Measurements from ENCODE around the gene CIZ1. TPM values are rescaled to one million over a fixed set of nuclear protein-coding genes. Genes with fewer than 3 reads are reported as not detected.
"Not testable (repeated sequence)": the region's sequence is repeated elsewhere in the genome, so short reads cannot be mapped to it uniquely, and the experiment has no call there.

CIZ1 gene, protein sequence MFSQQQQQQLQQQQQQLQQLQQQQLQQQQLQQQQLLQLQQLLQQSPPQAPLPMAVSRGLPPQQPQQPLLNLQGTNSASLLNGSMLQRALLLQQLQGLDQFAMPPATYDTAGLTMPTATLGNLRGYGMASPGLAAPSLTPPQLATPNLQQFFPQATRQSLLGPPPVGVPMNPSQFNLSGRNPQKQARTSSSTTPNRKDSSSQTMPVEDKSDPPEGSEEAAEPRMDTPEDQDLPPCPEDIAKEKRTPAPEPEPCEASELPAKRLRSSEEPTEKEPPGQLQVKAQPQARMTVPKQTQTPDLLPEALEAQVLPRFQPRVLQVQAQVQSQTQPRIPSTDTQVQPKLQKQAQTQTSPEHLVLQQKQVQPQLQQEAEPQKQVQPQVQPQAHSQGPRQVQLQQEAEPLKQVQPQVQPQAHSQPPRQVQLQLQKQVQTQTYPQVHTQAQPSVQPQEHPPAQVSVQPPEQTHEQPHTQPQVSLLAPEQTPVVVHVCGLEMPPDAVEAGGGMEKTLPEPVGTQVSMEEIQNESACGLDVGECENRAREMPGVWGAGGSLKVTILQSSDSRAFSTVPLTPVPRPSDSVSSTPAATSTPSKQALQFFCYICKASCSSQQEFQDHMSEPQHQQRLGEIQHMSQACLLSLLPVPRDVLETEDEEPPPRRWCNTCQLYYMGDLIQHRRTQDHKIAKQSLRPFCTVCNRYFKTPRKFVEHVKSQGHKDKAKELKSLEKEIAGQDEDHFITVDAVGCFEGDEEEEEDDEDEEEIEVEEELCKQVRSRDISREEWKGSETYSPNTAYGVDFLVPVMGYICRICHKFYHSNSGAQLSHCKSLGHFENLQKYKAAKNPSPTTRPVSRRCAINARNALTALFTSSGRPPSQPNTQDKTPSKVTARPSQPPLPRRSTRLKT
- 130 to 147 TPM (median 140 TPM) in 3 replicates for total RNA-seq
- long read RNA-seq, transcript CIZ1-204 (17 exons, 2,984 nt): major isoform, 88 of 231 reads
- long read RNA-seq, partial matches to known transcripts: 33 of 231 reads
- long read RNA-seq, other reads (novel, unspliced or antisense): 106 of 231 reads

DNA sequence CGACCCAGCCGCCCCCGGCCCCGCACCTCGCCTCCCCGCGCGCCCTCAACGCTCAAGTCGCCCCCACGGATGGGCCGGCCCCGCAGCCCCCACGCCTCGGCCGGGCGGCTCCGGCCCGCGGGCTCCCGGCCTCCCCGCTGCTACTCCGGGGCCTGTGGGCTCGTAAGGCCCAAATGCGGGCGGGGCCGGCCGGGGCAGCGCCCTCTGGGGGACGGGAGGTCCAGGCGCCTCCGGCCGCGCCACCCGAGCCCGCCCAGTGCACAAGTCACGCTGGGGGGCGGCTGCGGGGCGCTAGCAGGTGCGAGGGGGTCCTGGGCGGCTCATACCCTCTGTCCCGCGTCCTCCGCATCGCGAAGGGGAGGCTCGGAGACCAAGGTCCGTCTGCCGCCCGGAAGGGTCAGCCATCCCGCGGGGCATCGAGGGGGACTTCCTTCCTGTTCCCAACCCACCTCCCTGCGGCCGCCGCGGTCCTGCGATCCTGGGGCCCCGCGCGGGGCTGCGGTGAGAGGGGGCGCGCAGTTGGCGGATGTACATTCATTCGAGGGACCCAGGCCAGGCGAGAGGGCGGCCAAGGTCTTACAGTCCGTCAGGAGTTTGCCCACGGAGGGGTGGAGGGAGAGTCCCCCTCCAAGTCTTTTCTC lies at the start of gene CIZ1:
Gene CIZ1, minus strand, starts transcription at position 167 of the 641 bp plus-strand sequence. CDS start 715 bp downstream, outside the sequence.
- no peaks in the 10 kb centered on the region for H3K9me3 Mint-ChIP-seq (ENCODE audit: low read depth)
- H3K4me1 Mint-ChIP-seq (ENCODE audit: low read depth): peaks cover 29% of the 10 kb centered on the region
- H3K27me3 Mint-ChIP-seq (ENCODE audit: low read depth): no peaks in the 10 kb centered on the region
- peak within 1 kb of the TSS; percentile 93 for H3K27ac Mint-ChIP-seq (ENCODE audit: unreplicated experiment)
- H3K4me3 Mint-ChIP-seq (ENCODE audit: unreplicated experiment): peak within 1 kb of the TSS; percentile 100
- DNase-seq (ENCODE audit: low spot score): no peak
- peaks cover 11% of the 10 kb centered on the region for H3K36me3 Mint-ChIP-seq (ENCODE audit: low read depth)
- TF ChIP-seq, protein P1, sequence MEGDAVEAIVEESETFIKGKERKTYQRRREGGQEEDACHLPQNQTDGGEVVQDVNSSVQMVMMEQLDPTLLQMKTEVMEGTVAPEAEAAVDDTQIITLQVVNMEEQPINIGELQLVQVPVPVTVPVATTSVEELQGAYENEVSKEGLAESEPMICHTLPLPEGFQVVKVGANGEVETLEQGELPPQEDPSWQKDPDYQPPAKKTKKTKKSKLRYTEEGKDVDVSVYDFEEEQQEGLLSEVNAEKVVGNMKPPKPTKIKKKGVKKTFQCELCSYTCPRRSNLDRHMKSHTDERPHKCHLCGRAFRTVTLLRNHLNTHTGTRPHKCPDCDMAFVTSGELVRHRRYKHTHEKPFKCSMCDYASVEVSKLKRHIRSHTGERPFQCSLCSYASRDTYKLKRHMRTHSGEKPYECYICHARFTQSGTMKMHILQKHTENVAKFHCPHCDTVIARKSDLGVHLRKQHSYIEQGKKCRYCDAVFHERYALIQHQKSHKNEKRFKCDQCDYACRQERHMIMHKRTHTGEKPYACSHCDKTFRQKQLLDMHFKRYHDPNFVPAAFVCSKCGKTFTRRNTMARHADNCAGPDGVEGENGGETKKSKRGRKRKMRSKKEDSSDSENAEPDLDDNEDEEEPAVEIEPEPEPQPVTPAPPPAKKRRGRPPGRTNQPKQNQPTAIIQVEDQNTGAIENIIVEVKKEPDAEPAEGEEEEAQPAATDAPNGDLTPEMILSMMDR (IDR thresholded peaks at IDR 0.05): peak; percentile 95

DNA sequence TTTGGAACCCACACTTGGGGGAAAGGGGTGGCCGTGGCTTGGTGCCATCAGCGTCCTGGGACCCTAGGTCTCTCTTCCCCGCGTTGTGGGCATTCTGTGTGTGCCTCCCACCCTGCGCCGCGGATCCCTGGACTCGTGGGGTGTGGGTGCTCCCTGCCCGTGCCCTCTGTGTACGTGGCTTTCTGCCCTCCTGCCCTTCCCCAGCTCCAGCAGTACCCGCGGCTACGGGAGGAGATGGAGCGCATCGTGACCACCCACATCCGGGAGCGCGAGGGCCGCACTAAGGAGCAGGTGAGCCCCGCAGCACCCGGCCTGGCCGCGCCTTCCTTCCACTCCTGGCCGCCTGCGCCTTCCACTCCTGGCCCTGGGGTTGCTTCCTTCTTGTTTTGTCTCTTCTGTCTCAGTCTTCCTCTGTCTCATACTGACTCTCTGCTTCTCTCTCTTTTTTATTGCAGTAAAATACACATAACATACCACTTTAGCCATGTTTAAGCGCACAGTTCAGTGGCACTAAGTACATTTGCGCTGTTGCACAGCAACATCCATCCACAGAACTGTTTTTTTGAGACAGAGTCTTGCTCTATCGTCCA lies 42.5 kb upstream of the CIZ1 start:
- TF ChIP-seq, protein P1 (IDR thresholded peaks at IDR 0.05): no peak
- Mint-ChIP-seq H3K9me3 (ENCODE audit: low read depth) (no peaks in the 10 kb centered on the region), H3K4me1 (ENCODE audit: low read depth) (no peaks in the 10 kb centered on the region), H3K36me3 (ENCODE audit: low read depth) (peaks cover 8% of the 10 kb centered on the region), H3K27ac (ENCODE audit: unreplicated experiment) (no peak overlapping the region), H3K27me3 (ENCODE audit: low read depth) (no peaks in the 10 kb centered on the region), H3K4me3 (ENCODE audit: unreplicated experiment) (no peak overlapping the region)
- DNase-seq (ENCODE audit: low spot score): no peak

DNA sequence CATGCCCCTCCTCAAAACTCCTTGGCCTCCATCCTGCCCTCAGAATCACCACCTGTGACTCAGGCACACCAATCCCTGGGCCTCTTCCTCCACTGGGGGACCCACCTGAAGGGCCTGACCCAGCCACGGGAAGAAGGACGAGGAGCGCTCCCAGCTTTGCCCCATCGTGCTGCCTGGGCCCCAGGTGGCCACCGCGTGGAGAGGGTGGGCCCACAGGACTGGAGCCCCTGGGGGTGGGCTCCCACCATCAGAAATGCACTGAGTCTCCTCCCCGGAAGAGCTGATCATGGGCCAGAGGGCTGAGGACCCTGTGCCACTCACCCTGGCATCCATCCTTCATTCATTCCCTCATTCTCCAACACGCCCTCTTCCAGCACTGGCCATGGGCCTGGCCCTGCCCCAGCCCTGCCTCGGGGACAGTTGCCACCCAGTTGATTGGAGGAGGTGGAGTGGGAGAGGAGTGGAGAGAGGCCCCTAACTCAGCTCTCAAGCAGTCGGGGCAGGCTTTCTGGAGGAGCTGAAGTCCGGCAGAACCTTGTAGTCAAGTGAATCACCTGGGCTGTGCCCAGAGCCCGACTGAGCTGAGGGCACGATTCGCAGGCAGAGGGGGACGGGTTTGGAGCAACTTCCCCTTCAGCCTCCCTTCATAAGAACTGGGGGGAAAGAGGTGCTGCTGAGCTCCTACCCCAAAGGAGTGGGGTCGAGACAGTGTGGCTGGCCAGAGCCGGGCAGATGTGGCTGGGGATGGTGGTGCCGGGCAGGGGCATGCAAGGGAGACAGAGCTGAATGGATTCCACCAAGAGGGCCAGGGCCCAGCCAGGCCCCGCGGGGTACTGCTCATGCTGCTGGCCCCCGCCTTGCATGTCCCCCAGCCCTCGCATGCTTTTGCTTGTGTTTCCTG lies 41.4 kb upstream of the CIZ1 start:
- Mint-ChIP-seq H3K4me3 (ENCODE audit: unreplicated experiment) (no peak overlapping the region), H3K9me3 (ENCODE audit: low read depth) (no peaks in the 10 kb centered on the region), H3K27me3 (ENCODE audit: low read depth) (no peaks in the 10 kb centered on the region), H3K36me3 (ENCODE audit: low read depth) (peaks cover 7% of the 10 kb centered on the region), H3K27ac (ENCODE audit: unreplicated experiment) (peak overlapping the region; percentile 32), H3K4me1 (ENCODE audit: low read depth) (no peaks in the 10 kb centered on the region)
- DNase-seq (ENCODE audit: low spot score): no peak
- TF ChIP-seq, protein P1 (IDR thresholded peaks at IDR 0.05): no peak

DNA sequence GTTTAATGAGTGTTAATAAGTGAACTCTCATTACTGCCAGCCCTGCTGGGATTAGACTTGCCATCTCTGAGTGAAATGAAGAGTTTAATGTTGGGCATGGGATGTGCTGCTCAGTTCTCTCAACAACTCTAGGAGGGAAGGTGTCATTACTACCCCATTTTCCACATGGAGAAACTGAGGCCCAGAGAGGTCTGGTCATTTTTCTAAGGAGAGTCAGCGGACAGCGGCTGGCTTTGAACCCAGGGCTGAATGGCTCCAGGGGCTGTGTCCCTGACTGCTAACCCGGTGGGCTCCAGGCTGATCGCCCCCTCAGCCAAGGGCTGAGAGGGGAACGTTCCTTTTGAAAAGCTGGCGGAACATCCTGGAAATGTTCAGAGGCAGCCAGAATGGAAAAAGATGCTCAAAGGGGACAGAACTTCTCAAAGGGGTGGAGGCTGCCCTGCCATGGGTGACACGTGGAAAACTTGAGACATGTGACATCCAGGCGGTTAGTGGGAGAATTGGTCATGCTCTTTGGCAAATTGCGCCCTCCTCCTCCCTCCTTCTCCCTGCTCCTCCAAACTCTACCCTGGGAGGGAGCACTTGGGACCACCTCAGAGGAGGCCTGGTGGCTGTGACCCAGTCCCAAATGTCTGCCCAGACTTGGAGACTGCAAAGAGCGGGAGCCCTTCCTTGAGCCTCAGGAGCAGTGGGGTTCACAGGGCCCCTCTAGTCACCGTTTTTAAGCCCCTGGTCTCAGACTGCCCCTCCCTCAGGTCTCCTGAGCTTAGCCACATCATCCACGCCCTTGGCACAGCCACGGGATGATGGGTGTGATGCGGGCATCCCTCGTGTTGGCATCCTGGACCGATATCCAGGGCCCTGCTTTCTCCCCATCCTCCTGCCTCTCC lies 40.5 kb upstream of the CIZ1 start:
- no peaks in the 10 kb centered on the region for H3K4me1 Mint-ChIP-seq (ENCODE audit: low read depth)
- H3K27ac Mint-ChIP-seq (ENCODE audit: unreplicated experiment): no peak overlapping the region
- no peak for DNase-seq (ENCODE audit: low spot score)
- TF ChIP-seq, protein P1 (IDR thresholded peaks at IDR 0.05): no peak
- no peak overlapping the region for H3K4me3 Mint-ChIP-seq (ENCODE audit: unreplicated experiment)
- H3K27me3 Mint-ChIP-seq (ENCODE audit: low read depth): no peaks in the 10 kb centered on the region
- H3K36me3 Mint-ChIP-seq (ENCODE audit: low read depth): peaks cover 9% of the 10 kb centered on the region
- no peaks in the 10 kb centered on the region for H3K9me3 Mint-ChIP-seq (ENCODE audit: low read depth)

DNA sequence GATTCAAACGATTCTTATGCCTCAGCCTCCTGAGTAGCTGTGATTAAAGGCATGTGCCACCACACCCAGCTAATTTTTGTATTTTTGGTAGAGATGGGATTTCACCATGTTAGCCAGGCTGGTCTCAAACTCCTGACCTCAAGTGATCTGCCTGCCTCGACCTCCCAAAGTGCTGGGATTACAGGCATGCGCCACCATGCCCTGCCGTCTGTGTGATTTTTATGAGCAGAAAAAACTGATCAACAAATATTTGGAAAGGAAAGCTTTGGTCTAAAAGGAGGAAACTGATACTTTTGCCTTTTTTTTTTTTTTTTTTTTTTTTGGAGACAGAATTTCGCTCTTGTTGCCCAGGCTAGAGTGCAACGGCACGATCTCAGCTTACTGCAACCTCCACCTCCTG lies 39.5 kb upstream of the CIZ1 start:
- not testable (repeated sequence) for H3K4me1 Mint-ChIP-seq (ENCODE audit: low read depth); H3K36me3 Mint-ChIP-seq (ENCODE audit: low read depth); H3K9me3 Mint-ChIP-seq (ENCODE audit: low read depth); H3K27ac Mint-ChIP-seq (ENCODE audit: unreplicated experiment); DNase-seq (ENCODE audit: low spot score); H3K27me3 Mint-ChIP-seq (ENCODE audit: low read depth); H3K4me3 Mint-ChIP-seq (ENCODE audit: unreplicated experiment)

Data from chondrocyte (in vitro differentiated cells).